ENCODE results near the gene PEX14. TPM values are rescaled to one million over a fixed set of nuclear protein-coding genes. Genes with fewer than 3 reads are reported as not detected.

The PEX14 gene
- total RNA-seq, 2 experiments from 2014 or later = 13.3 to 14.8 TPM

GRCh38 chr1:10656431-10656830 is 181.7 kb downstream of the PEX14 start:
- TF ChIP-seq, protein P1, sequence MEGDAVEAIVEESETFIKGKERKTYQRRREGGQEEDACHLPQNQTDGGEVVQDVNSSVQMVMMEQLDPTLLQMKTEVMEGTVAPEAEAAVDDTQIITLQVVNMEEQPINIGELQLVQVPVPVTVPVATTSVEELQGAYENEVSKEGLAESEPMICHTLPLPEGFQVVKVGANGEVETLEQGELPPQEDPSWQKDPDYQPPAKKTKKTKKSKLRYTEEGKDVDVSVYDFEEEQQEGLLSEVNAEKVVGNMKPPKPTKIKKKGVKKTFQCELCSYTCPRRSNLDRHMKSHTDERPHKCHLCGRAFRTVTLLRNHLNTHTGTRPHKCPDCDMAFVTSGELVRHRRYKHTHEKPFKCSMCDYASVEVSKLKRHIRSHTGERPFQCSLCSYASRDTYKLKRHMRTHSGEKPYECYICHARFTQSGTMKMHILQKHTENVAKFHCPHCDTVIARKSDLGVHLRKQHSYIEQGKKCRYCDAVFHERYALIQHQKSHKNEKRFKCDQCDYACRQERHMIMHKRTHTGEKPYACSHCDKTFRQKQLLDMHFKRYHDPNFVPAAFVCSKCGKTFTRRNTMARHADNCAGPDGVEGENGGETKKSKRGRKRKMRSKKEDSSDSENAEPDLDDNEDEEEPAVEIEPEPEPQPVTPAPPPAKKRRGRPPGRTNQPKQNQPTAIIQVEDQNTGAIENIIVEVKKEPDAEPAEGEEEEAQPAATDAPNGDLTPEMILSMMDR (IDR thresholded peaks at IDR 0.05) = no peak
- Histone ChIP-seq H3K4me3 (ENCODE audit: low read length) (no peak overlapping the region), H3K9me3 (ENCODE audit: control insufficient read depth in 1 of 2, insufficient read depth in 1 of 2, low read length in 2 of 2) (no peaks in the 10 kb centered on the region), H3K27me3 (ENCODE audit: control insufficient read depth in 1 of 2, insufficient read depth in 2 of 2, low read length in 2 of 2) (no peaks in the 10 kb centered on the region), H3K4me1 (ENCODE audit: insufficient read depth, low read length) (no peaks in the 10 kb centered on the region), H3K36me3 (ENCODE audit: insufficient read depth, low read length) (peaks cover 6% of the 10 kb centered on the region), H3K27ac (ENCODE audit: low read depth in 1 of 2, low read length in 2 of 2) (no peak overlapping the region)
- intact Hi-C loops (cut with DNase I, micrococcal nuclease) = no loop called here
- DNase-seq = no peak
- Mint-ChIP-seq H3K9me3 (no peaks in the 10 kb centered on the region), H3K4me1 (ENCODE audit: low read depth) (no peaks in the 10 kb centered on the region), H3K27ac (no peak overlapping the region), H3K27me3 (no peaks in the 10 kb centered on the region), H3K36me3 (ENCODE audit: low read depth) (peaks cover 11% of the 10 kb centered on the region), H3K4me3 (no peak overlapping the region)
- POLR2A ChIA-PET = no interaction called here
- ATAC-seq (ENCODE audit: poor library complexity) = no peak
- CTCF ChIA-PET = no interaction called here

- no peak overlapping the region for H3K4me3 Mint-ChIP-seq
- H3K27ac Mint-ChIP-seq = no peak overlapping the region
Measured at GRCh38 chr1:10657088-10657847, 182.5 kb downstream of the PEX14 start.

GRCh38 chr1:10658396-10659066 is 183.8 kb downstream of the PEX14 start:
- Histone ChIP-seq H3K4me1 (ENCODE audit: insufficient read depth, low read length) (no peaks in the 10 kb centered on the region), H3K27ac (ENCODE audit: low read depth in 1 of 2, low read length in 2 of 2) (no peak overlapping the region), H3K36me3 (ENCODE audit: insufficient read depth, low read length) (peaks cover 4% of the 10 kb centered on the region), H3K27me3 (ENCODE audit: control insufficient read depth in 1 of 2, insufficient read depth in 2 of 2, low read length in 2 of 2) (no peaks in the 10 kb centered on the region), H3K9me3 (ENCODE audit: control insufficient read depth in 1 of 2, insufficient read depth in 1 of 2, low read length in 2 of 2) (no peaks in the 10 kb centered on the region), H3K4me3 (ENCODE audit: low read length) (no peak overlapping the region)
- ATAC-seq (ENCODE audit: poor library complexity) (no peak), DNase-seq (no peak)
- peaks cover 11% of the 10 kb centered on the region for H3K36me3 Mint-ChIP-seq (ENCODE audit: low read depth)
- intact Hi-C loops (cut with DNase I, micrococcal nuclease) = no loop called here
- no peaks in the 10 kb centered on the region for H3K4me1 Mint-ChIP-seq (ENCODE audit: low read depth)
- CTCF ChIA-PET = no interaction called here
- POLR2A ChIA-PET = no interaction called here
- H3K4me3 Mint-ChIP-seq = no peak overlapping the region
- no peaks in the 10 kb centered on the region for H3K9me3 Mint-ChIP-seq
- no peaks in the 10 kb centered on the region for H3K27me3 Mint-ChIP-seq
- TF ChIP-seq, protein P1 (IDR thresholded peaks at IDR 0.05) = no peak
- no peak overlapping the region for H3K27ac Mint-ChIP-seq

More at GRCh38 chr1:10657088-10657847, 182.5 kb downstream of the PEX14 start:
- Mint-ChIP-seq H3K27me3 (no peaks in the 10 kb centered on the region), H3K4me1 (ENCODE audit: low read depth) (no peaks in the 10 kb centered on the region), H3K36me3 (ENCODE audit: low read depth) (peaks cover 11% of the 10 kb centered on the region), H3K9me3 (no peaks in the 10 kb centered on the region)
- Histone ChIP-seq H3K4me3 (ENCODE audit: low read length) (no peak overlapping the region), H3K36me3 (ENCODE audit: insufficient read depth, low read length) (peaks cover 6% of the 10 kb centered on the region), H3K4me1 (ENCODE audit: insufficient read depth, low read length) (no peaks in the 10 kb centered on the region), H3K9me3 (ENCODE audit: control insufficient read depth in 1 of 2, insufficient read depth in 1 of 2, low read length in 2 of 2) (no peaks in the 10 kb centered on the region), H3K27ac (ENCODE audit: low read depth in 1 of 2, low read length in 2 of 2) (no peak overlapping the region), H3K27me3 (ENCODE audit: control insufficient read depth in 1 of 2, insufficient read depth in 2 of 2, low read length in 2 of 2) (no peaks in the 10 kb centered on the region)
- intact Hi-C loops (cut with DNase I, micrococcal nuclease) = no loop called here
- DNase-seq (no peak), ATAC-seq (ENCODE audit: poor library complexity) (no peak)
- POLR2A ChIA-PET = no interaction called here
- CTCF ChIA-PET = no interaction called here
- TF ChIP-seq, protein P1 (IDR thresholded peaks at IDR 0.05) = no peak
